Neuronal stem cell (in vitro differentiated cells): ENCODE results near the gene CARS2.
A peak's percentile ranks its signal among the peaks of the same experiment; 100 is the strongest.

Experiments used
- DNase-seq: peaks from one replicate; pipeline ENCODE4 v3.0.0-alpha.2; 2013; ENCODE audit warnings: low spot score
- H2AFZ ChIP-seq: one replicate; pipeline ENCODE4 v1.6.1; 2013; ENCODE audit warnings: mild to moderate bottlenecking, low read length, inconsistent platforms
- H2AK5ac ChIP-seq: 2 replicates; pipeline ENCODE4 v1.6.1; 2013; ENCODE audit warnings: low read depth, mild to moderate bottlenecking, inconsistent platforms, low read length, moderate library complexity, mixed read lengths
- H2BK120ac ChIP-seq: 2 replicates; pipeline ENCODE4 v1.6.1; 2013; ENCODE audit warnings: low read depth, mild to moderate bottlenecking, inconsistent platforms, low read length, moderate library complexity, mixed read lengths
- H2BK12ac ChIP-seq: one replicate; pipeline ENCODE4 v1.6.1; 2013; ENCODE audit warnings: low read length, inconsistent platforms
- H2BK15ac ChIP-seq: 2 replicates; pipeline ENCODE4 v1.6.1; 2013; ENCODE audit warnings: mild to moderate bottlenecking, low read length, inconsistent platforms, mixed read lengths
- H2BK5ac ChIP-seq: one replicate; pipeline ENCODE4 v1.6.1; 2013; ENCODE audit warnings: inconsistent platforms, mild to moderate bottlenecking, low read length, moderate library complexity
- H3K14ac ChIP-seq: one replicate; pipeline ENCODE4 v1.6.1; 2013; ENCODE audit warnings: low read length, inconsistent platforms
- H3K18ac ChIP-seq: 2 replicates; pipeline ENCODE4 v1.6.1; 2013; ENCODE audit warnings: low read length, inconsistent platforms
- H3K23ac ChIP-seq: 2 replicates; pipeline ENCODE4 v1.6.1; 2013; ENCODE audit warnings: low read depth, mild to moderate bottlenecking, mixed read lengths, low read length, inconsistent platforms; ENCODE audit not compliant: poor library complexity
- H3K27ac ChIP-seq: replicated peaks from 3 replicates; pipeline ENCODE4 v1.5.1; 2013; ENCODE audit warnings: low read length, inconsistent platforms
- H3K27me3 ChIP-seq, 3 experiments: 2 replicates each; pipeline ENCODE4 v1.6.1; 2013; ENCODE audit warnings: low read length in 3 of 3, mild to moderate bottlenecking in 2 of 3, inconsistent platforms in 1 of 3, low read depth in 1 of 3, mixed read lengths in 1 of 3, moderate library complexity in 1 of 3; ENCODE audit not compliant: control insufficient read depth in 3 of 3, insufficient read depth in 3 of 3
- H3K36me3 ChIP-seq, 2 donors: replicated peaks in 1 of 2; 2 replicates each; pipeline ENCODE4 v1.6.1; 2013; ENCODE audit warnings: low read length in 2 of 2; ENCODE audit not compliant: control insufficient read depth in 2 of 2, insufficient read depth in 2 of 2
- H3K4ac ChIP-seq: 2 replicates; pipeline ENCODE4 v1.6.1; 2013; ENCODE audit warnings: inconsistent platforms, mild to moderate bottlenecking, low read length, moderate library complexity
- H3K4me1 ChIP-seq, 2 donors: 1 replicate in 1 of 2; 2 replicates in 1 of 2; pipeline ENCODE4 v1.6.1; 2013; ENCODE audit warnings: low read length in 2 of 2, low read depth in 1 of 2; ENCODE audit not compliant: control insufficient read depth in 2 of 2, insufficient read depth in 1 of 2
- H3K4me2 ChIP-seq: one replicate; pipeline ENCODE4 v1.6.1; 2013; ENCODE audit warnings: mild to moderate bottlenecking, low read length, inconsistent platforms; ENCODE audit not compliant: insufficient read depth, poor library complexity, severe bottlenecking
- H3K4me3 ChIP-seq, 2 donors: 2 replicates each; pipeline ENCODE4 v1.5.1; 2013; ENCODE audit warnings: low read length in 2 of 2, mild to moderate bottlenecking in 2 of 2, inconsistent platforms in 1 of 2, moderate library complexity in 1 of 2
- H3K79me1 ChIP-seq: one replicate; pipeline ENCODE4 v1.6.1; 2013; ENCODE audit warnings: low read depth, mild to moderate bottlenecking, inconsistent platforms, low read length, moderate library complexity
- H3K9ac ChIP-seq: one replicate; pipeline ENCODE4 v1.6.1; 2013; ENCODE audit warnings: mild to moderate bottlenecking, low read depth, low read length, inconsistent platforms; ENCODE audit not compliant: poor library complexity
- H3K9me3 ChIP-seq, 2 donors: replicated peaks in 1 of 2; 2 replicates each; pipeline versions ENCODE3 to v1.6.1; 2013; ENCODE audit warnings: low read length in 2 of 2, mild to moderate bottlenecking in 2 of 2, inconsistent platforms in 1 of 2, low read depth in 1 of 2, mixed read lengths in 1 of 2, moderate library complexity in 1 of 2; ENCODE audit not compliant: control insufficient read depth in 2 of 2, insufficient read depth in 1 of 2
- H4K8ac ChIP-seq: one replicate; pipeline ENCODE4 v1.6.1; 2013; ENCODE audit warnings: low read depth, mild to moderate bottlenecking, inconsistent platforms, low read length, moderate library complexity
- H4K91ac ChIP-seq: one replicate; pipeline ENCODE4 v1.6.1; 2013; ENCODE audit warnings: low read length, low read depth, mild to moderate bottlenecking, inconsistent platforms; ENCODE audit not compliant: poor library complexity
- WGBS, 2 donors: extraction: QIAGEN DNeasy Blood & Tissue Kit; methylation state at CpG; one replicate each; pipeline ENCODE4 v1.1.7; 2013; ENCODE audit warnings: missing lambda C conversion rate in 2 of 2, mixed read lengths in 1 of 2; ENCODE audit not compliant: insufficient read length in 2 of 2, insufficient replicate concordance in 1 of 2; ENCODE audit errors: extremely low coverage in 2 of 2; 5-methylcytosine and 5-hydroxymethylcytosine counted together

The CARS2 gene

GRCh38 chr13:110636701-110637201 is 69.2 kb downstream of the CARS2 start:
- Histone ChIP-seq H3K36me3 (peaks cover 53 to 81% of the 10 kb centered on the region in 2 donors), H2BK120ac (no peak overlapping the region), H3K9ac (peak overlapping the region; percentile 68), H3K14ac (no peak overlapping the region), H2BK15ac (no peak overlapping the region), H2BK12ac (no peak overlapping the region), H3K27me3 (no peaks in the 10 kb centered on the region), H3K4ac (no peak overlapping the region), H3K4me2 (no peak overlapping the region), H2AFZ (no peak overlapping the region), H3K18ac (peak overlapping the region; percentile 61), H2BK5ac (peak overlapping the region; percentile 49), H3K27ac (no peak overlapping the region), H3K9me3 (no peaks in the 10 kb centered on the region), H3K79me1 (peaks cover 24% of the 10 kb centered on the region), H4K91ac (no peak overlapping the region), H2AK5ac (peak overlapping the region; percentile 65), H4K8ac (peak overlapping the region; percentile 21), H3K23ac (peak overlapping the region; percentile 86), H3K4me1 (no peaks in the 10 kb centered on the region), H3K4me3 (no peak overlapping the region)
- no peak for DNase-seq
- no CpG with 5 or more reads among the region's 14 CpGs for WGBS, 2 donors

- no peak overlapping the region for H2BK12ac ChIP-seq
- no peak overlapping the region for H3K4me2 ChIP-seq
- peak overlapping the region in 1 of 2 donors; percentile 61 for H3K4me3 ChIP-seq
- peaks cover 50 to 81% of the 10 kb centered on the region in 2 donors for H3K36me3 ChIP-seq
- no peak overlapping the region for H2BK5ac ChIP-seq
- H2AK5ac ChIP-seq = no peak overlapping the region
- no peak overlapping the region for H2BK120ac ChIP-seq
- H3K79me1 ChIP-seq = peaks cover 24% of the 10 kb centered on the region
- no peaks in the 10 kb centered on the region for H3K27me3 ChIP-seq
- H4K91ac ChIP-seq = no peak overlapping the region
- no peak for DNase-seq
- H3K27ac ChIP-seq = no peak overlapping the region
- H3K18ac ChIP-seq = no peak overlapping the region
- H3K9me3 ChIP-seq = no peaks in the 10 kb centered on the region
- no peak overlapping the region for H3K14ac ChIP-seq
- WGBS, 2 donors = no CpG with 5 or more reads among the region's 16 CpGs
- H3K9ac ChIP-seq = no peak overlapping the region
- no peaks in the 10 kb centered on the region for H3K4me1 ChIP-seq
- no peak overlapping the region for H3K4ac ChIP-seq
- peak overlapping the region; percentile 3 for H3K23ac ChIP-seq
- no peak overlapping the region for H4K8ac ChIP-seq
- no peak overlapping the region for H2AFZ ChIP-seq
- no peak overlapping the region for H2BK15ac ChIP-seq
These were observed 69.9 kb downstream of the CARS2 start for GRCh38 chr13:110636053-110636475.

- Histone ChIP-seq H3K27ac (no peak overlapping the region), H2BK120ac (no peak overlapping the region), H3K27me3 (no peaks in the 10 kb centered on the region), H3K4me2 (no peak overlapping the region), H2BK12ac (no peak overlapping the region), H2BK15ac (no peak overlapping the region), H4K91ac (no peak overlapping the region), H3K4ac (no peak overlapping the region), H4K8ac (no peak overlapping the region), H3K9ac (no peak overlapping the region), H2AFZ (no peak overlapping the region), H2AK5ac (no peak overlapping the region), H2BK5ac (no peak overlapping the region), H3K36me3 (peaks cover 47 to 81% of the 10 kb centered on the region in 2 donors), H3K4me3 (no peak overlapping the region), H3K4me1 (no peaks in the 10 kb centered on the region), H3K23ac (no peak overlapping the region), H3K18ac (no peak overlapping the region), H3K9me3 (no peaks in the 10 kb centered on the region), H3K14ac (no peak overlapping the region), H3K79me1 (peaks cover 24% of the 10 kb centered on the region)
- WGBS, 2 donors = no CpG with 5 or more reads among the region's 19 CpGs
- DNase-seq = no peak
These were observed 70.4 kb downstream of the CARS2 start for GRCh38 chr13:110635405-110636002.

GRCh38 chr13:110634558-110634957 is 71.4 kb downstream of the CARS2 start:
- Histone ChIP-seq H3K27me3 (no peaks in the 10 kb centered on the region), H2BK5ac (peak overlapping the region; percentile 22), H3K9ac (no peak overlapping the region), H2BK120ac (no peak overlapping the region), H3K18ac (peak overlapping the region; percentile 27), H2AK5ac (peak overlapping the region; percentile 9), H3K79me1 (peaks cover 24% of the 10 kb centered on the region), H3K14ac (no peak overlapping the region), H2BK15ac (no peak overlapping the region), H3K4ac (no peak overlapping the region), H3K27ac (no peak overlapping the region), H3K4me1 (no peaks in the 10 kb centered on the region), H3K23ac (no peak overlapping the region), H4K91ac (no peak overlapping the region), H2BK12ac (no peak overlapping the region), H2AFZ (no peak overlapping the region), H4K8ac (no peak overlapping the region), H3K9me3 (no peaks in the 10 kb centered on the region), H3K4me3 (no peak overlapping the region), H3K36me3 (peaks cover 43 to 77% of the 10 kb centered on the region in 2 donors), H3K4me2 (no peak overlapping the region)
- DNase-seq = no peak
- WGBS, 2 donors = no CpG with 5 or more reads among the region's 19 CpGs
